ENCODE data around the gene ADIPOR1.
"Not testable (repeated sequence)": the region's sequence is repeated elsewhere in the genome, so short reads cannot be mapped to it uniquely, and the experiment has no call there.

ADIPOR1 gene

DNA sequence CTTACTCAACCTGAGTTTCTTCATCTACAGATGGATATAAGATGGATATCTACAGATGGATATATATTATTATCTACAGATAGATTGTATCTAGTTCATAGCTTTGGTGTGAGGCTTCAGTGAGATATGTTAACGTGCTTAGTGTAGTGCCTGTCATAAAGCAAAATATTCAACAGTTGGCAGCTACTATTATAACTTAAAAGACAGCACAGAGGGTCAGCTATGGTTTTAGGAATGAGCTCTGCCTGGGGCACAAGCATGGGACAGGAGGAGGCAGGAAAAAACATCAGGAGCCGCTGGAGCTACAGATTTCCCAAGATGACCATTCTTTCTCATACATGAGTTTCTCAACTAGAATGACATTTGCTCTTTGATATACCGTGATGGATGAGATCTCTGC lies 10.2 kb upstream of the ADIPOR1 start:
- no peak for DNase-seq

DNA sequence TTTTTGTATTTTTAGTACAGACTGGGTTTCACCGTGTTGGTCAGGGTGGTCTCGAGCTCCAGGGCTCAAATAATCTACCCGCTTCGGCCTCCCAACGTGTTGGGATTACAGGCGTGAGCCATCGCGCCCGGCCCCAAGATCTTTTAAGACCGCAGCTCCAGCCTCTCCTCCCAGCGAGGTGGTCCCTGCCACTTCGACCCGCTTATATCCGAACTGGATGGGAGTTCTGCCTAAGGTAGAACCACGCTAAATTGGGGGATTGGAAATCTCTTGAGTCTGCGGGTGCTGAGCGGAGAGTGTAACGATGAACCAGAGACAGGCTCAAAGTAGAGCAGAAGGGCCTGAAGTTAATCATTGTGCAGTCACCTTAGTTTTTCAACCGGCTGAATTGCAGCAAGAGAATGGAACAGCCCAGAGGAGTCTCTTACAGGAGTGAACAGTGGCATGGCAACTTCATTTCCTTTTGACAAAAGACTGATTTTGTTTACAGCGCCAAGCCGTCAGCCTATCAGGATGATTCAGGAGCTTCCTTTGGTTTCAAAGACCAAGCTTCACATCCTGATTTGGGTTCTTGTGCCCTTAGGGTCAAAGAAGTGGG lies 9.7 kb upstream of the ADIPOR1 start:
- DNase-seq, result peak; percentile 60

DNA sequence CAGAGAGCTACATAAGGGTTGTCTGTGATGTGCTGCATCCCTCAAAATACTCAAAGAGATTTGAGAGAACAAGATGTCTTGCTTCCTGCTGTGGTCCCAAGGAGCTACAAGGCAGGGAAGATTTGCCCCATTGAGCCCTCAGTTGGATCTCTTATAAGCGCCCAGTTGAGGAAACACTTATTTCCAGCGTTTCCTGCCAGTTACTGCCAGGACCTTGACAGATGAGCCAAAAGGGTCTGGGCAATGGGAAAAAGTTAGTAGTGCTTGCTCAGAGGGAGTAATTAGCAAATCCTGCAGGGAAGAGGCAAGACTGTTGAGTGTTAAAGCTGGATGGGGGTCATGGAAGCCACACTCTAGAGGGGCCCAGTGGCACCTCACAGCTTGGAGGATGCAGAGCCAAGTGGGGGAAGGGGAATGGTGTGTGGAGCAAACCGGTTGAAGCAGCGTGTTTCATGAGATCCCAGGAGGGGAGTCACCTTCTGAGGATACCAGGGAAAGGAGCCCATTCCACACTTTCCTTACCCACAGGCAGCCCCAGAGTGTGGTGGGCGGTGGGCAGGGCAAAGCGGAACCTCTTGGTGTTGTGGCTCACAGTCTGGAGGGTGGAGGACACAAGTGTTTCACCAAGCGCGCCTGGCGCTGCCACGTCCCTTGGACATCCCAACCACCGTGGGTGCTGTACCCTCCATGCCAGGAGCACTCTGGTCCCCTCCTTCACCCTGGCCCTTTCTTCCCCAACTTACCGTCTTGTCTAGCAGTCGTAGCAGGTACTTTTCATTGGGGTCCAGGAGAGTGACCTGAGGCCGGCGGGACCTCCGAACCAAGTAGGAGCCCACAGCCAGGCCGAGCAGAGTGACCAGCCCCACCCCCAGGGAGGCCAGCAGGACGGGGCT lies 8.1 kb upstream of the ADIPOR1 start:
- DNase-seq, result peak; percentile 35

DNA sequence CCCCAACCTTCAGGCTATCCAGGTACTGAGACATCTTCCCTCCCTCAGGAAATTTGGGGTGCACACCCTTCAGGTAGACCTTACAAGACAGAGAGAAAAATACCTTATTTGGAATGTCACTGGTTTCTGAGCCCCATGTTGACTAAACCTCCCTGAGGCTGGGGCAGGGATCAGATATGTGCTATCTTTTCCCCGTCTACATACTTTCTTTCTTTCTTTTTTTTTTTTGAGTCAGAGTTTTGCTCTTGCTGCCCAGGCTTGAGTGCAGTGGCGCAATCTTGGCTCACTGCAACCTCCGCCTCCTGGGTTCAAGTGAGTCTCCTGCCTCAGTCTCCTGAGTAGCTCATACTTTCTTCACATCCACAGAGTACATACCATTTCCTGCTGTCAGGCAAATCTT lies 7.3 kb upstream of the ADIPOR1 start:
- DNase-seq, result no peak

DNA sequence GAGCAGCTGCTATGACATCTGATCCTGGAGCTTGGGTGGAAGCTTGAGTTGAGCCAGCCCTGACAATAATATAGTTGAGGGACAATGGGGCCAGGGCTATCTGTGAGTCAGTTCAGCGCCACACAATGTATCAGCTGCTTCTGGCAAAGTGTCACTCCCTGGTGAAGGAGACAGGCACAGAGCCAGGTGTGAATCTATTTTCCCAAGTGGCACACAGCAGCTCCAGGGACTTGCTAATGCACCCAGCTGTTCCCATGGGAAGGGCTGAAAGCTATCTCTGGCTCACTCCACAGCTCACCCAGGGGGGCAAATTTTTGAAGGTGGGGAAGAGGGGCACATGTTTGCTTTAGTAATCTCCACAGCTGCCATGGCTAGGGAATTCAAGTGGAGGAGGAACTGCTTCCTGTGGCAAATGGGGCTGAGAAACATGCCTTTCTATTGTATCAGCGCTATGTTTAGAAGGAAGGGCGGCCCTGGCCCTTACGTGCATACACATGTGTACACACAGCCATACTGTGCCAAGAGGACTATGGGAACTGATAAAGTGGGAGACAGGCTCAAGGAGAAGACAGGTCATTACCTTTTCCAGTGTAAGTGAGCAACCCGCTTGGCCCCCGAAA lies 6.8 kb upstream of the ADIPOR1 start:
- peak; percentile 99 for DNase-seq

DNA sequence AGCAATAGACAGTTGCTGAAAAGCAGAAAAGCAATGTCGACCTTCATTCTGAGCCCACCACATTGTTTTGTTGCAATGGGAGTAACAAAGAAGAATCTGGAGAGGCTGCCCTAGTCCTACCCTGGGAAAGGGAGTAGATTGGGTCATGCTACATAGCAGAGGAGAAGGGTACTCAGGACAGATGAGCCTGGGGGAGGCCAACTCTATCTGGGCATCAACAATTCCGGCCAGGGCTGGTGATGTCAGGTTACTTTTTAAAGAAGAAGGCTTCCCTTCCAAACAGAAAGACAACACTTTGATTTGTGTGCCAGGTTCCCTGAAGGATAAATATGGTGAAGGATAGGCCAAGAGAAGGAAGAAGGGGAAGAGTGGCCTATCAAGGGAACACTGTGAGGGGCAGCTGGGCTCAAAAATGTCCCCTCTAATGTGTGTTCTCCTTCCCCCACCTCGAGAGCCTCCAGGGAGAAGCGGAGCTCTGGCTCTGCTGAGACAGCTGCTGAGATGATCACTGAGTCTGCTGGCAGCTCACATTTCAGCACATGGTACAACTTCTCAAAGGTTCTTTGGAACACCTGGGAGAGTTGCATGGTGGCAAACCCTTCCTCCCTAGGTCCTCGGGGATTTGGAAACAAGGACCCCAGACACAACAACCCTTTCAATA lies 3.2 kb upstream of the ADIPOR1 start:
- DNase-seq, result no peak

DNA sequence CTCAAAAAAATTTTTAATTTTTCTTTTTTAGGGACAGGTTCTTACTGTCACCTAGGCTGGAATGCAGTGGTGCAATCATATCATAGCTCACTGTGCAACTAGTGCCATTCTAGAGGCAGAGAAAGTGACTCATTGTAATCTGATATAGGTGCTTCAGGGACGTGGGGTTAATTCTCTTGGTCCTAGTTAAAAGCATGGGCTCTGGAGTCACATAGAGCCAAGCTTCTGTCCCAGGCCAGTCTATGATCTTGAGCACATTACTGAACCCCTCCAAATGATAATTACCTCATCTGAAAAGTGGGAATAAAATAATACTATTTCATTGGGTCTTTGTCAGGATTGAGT lies 1.1 kb upstream of the ADIPOR1 start:
- peak; percentile 61 for DNase-seq

DNA sequence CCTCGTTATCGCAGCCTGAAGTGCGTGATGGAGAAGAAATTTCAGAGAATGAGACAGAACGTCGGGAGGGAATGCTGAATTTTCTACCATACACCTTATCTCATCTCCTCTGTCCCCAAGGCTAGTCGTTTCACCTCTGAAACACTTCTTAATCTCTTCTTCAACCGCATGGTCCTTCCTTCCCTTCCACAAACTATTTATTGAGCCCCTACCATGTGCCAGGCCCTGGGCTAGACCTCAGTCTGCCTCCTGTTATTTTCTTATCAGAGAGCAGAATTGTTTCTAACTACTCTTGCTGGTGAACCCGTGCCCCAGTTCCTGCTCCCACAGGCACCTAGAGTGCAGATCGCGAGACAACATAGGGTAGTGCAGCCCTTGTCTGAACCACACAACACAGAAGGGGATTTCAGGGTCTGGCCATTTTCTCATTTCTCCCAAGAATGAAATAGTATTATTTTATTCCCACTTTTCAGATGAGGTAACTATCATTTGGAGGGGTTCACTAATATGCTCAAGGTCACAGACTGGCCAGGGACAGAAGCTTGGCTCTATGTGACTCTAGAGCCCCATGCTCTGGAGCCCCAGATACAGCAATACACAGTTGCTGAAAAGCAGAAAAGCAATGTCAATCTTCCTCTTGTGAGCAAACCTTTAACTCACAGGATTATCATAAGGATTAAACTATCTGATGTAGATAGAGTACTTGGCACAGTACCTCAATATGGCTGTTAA lies 598 bp upstream of the ADIPOR1 start:
- DNase-seq, result peak; percentile 45

DNA sequence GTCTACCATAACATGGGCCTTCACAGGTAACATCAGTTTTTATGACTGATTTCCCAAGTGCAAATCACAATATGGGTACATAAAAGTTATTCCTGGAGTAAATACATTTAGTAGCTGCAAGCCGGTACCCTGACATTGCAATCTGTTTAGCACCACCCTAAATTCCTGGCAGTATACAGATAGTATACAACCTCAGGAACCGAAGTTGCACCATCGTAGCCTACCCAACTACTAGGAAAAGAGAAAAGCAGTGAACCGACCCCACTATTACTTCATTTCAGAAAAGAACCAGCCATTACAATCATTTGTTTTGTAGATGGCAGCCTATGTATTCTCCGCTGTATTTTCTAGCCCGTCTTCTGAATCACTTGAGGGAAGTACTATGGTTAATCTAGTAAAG lies 1.1 kb downstream of the ADIPOR1 start:
- DNase-seq, result no peak

DNA sequence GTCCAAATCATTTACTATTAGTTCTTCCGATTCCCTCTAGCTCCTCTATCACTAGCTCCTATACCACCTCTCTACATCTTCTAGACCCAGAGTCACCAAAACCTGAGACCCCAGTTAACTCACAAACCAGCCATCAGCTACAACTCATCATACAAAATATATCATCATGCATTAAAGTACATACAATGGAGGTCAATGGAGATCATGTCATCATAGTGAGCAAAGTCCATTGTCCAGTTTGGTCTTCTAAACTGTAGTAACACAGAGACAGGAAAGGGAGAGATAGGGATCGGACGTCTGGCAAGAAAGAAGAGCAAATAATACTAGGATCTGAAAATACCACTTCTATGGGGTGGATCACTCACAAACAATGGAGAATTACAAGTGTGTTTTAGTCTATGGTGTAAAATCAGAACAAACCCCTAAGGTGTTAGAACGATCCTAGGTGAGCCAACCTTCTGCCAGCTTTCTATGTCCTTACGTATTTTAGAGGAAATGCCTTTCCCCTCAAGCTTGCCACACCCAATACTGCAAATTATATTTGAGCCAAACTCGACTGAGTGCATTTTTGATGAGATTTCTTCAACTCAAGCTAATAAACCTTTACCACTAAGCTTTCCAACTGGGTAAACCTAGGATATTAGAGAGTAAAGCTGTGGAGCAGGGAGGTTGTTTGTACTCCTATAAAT lies 3.9 kb downstream of the ADIPOR1 start:
- DNase-seq, result no peak

DNA sequence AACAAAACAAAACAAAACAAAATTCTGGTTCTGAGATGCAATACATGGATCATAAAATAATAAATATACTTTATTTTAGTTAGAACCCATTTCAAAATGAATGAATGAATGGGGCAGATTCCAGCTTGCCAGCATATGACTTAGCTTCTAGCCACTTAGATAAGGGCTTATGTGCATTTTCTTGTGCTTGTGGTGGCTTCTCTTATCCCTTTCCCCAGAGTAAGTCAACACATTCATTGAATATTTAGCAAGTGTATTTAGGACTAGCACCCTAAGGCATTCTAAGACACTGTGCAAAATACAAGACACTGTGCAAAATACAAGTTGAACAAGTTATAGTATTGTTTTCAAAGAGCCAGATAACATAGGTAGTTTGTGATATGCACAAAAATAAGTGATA lies 4.7 kb downstream of the ADIPOR1 start:
- no peak for DNase-seq

DNA sequence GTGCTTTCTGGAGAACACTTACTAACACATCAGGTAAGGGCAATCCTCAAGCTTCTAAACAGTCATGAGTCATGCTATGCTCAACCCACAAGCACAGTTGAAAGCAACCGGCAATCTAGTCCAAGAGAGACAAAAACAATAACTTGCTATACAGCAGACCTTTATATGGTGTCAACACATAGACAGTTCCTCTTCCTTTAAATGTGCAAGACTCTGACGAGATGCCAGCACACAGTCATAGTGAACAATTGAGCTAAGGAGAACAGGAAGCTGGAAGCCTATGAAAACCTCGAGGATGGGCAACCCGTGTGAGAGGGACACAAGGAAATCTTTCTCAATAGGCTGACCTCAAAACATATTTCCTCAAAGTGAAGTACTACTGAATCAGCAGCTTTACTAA lies 5.3 kb downstream of the ADIPOR1 start:
- DNase-seq, result no peak

DNA sequence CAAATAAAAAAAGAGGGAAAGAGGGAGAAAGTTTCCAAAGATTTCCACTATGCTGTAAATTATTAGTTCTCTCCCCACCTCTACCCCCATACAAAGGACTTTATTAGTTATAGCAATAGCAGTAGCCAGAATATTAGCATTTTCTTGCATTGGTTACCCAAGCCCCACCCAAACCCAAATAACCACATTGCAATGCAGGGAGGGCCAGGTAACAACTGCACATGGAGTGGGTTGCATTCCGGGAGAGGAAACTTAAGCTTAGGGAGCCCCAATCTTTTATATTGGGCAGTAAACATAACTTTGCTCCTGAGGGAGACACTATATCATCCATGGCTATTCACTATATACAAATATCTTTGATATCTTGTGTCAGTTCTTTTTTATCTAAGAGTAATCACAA lies 6.0 kb downstream of the ADIPOR1 start:
- no peak for DNase-seq

DNA sequence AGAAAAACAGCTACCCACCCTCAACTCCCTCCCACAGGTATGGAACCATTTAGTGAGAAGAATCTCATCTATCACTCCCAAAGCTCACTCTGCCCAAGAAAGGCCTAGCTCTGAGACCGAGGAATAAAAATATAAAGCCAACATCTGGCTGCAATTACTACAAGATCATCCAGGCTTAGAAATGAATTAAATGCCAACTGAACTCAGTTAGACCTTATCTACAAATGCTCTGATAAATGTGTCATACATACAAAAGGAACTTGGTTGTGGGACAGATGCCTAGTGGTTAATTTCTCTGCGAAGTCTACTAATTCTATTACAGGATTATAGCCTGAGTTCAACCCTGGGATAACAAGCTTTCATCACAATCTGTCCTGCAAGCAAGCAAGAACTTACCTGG lies 6.7 kb downstream of the ADIPOR1 start:
- DNase-seq, result no peak

DNA sequence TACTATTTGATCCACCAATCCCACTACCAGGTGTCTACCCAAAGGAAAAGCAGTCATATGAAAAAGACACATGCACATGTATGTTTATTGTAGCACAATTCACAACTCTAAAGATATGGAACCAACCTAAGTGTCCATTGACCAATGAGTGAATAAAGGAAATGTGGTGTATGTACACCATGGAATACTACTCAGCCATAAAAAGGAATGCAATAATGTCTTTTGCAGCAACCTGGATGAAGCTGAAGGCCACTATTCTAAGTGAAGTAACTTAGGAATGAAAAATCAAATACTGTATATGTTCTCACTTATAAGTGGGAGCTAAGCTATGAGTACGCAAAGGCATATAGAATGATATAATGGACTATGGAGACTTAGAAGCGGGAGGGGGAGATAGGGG lies 12.6 kb downstream of the ADIPOR1 start:
- DNase-seq, result no peak

DNA sequence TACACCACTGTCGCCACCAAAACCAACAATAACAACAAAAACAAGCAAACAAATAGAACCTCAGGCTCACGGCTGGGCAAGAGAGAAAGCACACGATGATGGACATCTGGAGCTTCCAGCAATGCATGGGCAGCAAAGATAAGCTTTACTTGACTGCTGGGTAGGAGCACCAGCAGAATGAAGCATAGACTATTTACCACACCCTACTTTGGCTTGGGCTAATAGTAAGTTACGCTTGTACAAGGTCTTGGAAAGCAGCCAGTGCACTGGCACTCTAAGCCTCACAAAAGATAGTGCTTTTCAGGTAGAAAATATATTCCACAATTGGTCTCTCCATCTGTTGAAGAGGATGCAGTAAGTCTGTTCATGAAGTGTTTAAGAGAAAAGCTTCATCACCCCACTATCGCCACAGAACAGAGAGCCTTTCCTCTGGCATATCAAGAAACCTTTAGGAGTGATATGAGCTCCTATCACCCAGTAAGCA lies 13.6 kb downstream of the ADIPOR1 start:
- DNase-seq, result no peak

DNA sequence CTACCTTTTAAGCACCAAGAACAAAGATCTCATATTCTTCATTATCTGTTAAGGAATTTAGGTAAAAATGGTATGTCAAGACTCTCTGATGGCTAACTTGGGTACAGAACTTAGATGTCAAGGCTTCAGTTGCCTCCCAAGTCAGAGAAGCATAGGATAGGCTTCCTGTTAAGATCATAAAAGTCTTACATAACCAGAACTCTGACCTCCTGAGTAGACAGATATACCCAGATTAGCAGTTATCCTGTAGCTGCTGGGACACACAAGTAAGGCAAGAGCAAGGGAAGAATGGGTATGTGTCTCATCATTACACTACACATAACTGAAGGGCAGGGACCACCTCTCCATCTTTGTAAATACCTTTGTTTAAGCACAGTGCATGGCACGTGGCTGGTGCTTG lies 15.7 kb downstream of the ADIPOR1 start:
- no peak for DNase-seq

DNA sequence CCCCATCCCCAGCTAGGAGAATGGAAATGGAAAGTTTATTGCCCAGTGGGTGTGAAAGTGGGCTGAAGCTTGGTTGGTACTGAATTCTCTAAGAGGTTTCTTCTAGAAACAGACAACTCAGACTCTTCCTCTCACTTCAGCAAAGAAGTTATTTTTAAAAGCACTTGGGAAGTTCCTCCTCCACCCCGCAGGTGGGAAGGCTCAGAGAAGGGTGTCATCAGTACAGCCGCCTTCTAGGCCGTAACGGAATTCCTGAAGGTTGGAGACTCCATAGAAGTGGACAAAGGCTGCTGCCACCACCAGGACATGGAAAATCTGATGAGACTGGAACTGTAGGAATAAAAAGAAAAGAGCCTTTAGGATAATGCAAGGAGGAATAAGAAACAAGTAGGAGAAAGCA lies 16.7 kb downstream of the ADIPOR1 start:
- DNase-seq, result no peak

DNA sequence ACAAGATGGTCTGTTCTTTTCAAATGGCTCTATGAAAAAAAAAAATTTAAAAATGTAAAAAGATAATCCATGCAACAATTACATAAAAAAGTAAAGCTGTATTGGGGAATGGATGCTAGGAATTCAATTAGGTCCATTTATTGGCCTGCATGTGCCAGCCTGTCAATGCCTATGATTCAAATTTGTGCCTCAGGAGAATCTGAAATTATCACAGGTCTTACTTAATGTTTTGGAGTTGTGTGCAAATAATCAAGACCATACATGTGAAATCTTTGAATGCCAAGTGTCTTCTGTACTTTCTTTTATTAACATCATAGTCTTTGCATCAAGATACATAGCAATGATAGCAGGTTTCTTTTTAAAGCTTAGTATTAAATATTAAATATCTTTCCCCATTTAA lies 17.6 kb downstream of the ADIPOR1 start:
- no peak for DNase-seq

DNA sequence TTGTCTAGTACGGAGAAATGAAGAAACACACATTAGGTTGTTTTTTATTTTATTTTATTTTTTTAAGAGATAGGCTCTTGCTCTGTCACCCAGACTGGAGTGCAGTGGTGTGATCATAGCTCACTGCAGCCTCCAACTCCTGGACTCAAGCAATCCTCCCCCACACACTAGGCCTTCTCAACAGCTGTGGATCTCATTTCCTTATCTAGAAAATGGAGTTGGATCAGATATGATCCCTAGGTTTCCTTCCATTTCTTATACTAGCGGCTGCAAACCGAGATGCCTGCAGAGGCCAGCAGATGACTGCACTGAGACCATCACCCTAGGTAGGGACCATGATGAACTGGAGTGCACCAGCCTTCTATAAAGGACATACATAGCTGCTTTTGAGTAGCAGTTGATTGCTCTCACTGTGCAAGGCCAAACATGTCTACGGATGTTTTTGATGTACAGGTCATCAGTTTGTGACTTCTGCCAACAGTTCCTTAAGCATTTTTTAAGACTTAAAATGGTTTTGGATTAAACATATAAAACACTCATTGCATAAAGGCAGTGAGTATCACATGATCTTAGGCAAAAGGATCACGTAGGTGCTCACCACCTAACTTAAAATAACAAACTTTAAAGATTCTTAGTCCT lies 19.7 kb downstream of the ADIPOR1 start:
- DNase-seq, result no peak

DNA sequence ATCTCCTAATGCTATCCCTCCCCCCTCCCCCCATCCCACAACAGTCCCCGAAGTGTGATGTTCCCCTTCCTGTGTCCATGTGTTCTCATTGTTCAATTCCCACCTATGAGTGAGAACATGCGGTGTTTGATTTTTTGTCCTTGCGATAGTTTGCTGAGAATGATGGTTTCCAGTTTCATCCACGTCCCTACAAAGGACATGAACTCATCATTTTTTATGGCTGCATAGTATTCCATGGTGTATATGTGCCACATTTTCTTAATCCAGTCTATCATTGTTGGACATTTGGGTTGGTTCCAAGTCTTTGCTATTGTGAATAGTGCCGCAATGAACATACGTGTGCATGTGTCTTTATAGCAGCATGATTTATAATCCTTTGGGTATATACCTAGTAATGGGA lies 21.7 kb downstream of the ADIPOR1 start:
- DNase-seq, result not testable (repeated sequence)

DNA sequence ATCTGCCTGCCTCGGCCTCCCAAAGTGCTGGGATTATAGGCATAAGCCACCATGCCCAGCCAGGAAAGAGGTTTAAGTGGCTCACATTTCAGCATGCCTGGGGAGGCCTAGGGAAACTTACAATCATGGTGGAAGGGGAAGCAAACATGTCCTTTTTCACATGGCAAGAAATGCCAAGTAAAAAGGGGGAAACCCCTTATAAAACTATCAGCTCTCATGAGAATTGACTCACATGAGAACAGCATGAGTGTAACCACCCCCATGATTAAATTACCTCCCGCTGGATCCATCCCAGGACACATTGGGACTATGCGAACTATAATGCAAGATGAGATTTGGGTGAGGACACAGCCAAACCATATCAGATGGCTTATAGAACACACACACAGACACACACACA lies 22.3 kb downstream of the ADIPOR1 start:
- DNase-seq, result no peak

All from NCI-H69 (cell line).